Common myeloid progenitor, CD34-positive (primary cell): ENCODE data around the gene MYORG.

Source experiments
- CTCF ChIA-PET: fragments of 350-600 bp; sonication (Branson Sonifier 250); formaldehyde crosslinking; loops from one replicate; lab custom pipeline; 2021; ENCODE audit warnings: antibody characterized with exemption; lab: Charles Lee
- POLR2A ChIA-PET: fragments of 350-600 bp; sonication (Branson Sonifier 250); formaldehyde crosslinking; loops from one replicate; lab custom pipeline; 2021; ENCODE audit warnings: antibody characterized with exemption; lab: Charles Lee
- DNase-seq, 3 donors: peaks; one replicate each; pipeline versions ENCODE4 v3.0.0 to v3.0.0-alpha.2; 2013
- H3K27ac ChIP-seq, 2 experiments: 1 replicate in 1 of 2; 2 replicates in 1 of 2; pipeline ENCODE4 v1.7.0; 2013; ENCODE audit warnings: inconsistent platforms in 2 of 2, low read length in 2 of 2, mild to moderate bottlenecking in 2 of 2, low read depth in 1 of 2, moderate library complexity in 1 of 2; ENCODE audit not compliant: severe bottlenecking in 2 of 2, insufficient read depth in 1 of 2, poor library complexity in 1 of 2
- H3K27me3 ChIP-seq, 5 experiments: replicated peaks in 2 of 5; 1 replicate in 3 of 5; 2 replicates in 2 of 5; pipeline versions ENCODE4 v1.6.1 to v1.7.0; 2013; ENCODE audit warnings: low read length in 4 of 5, mild to moderate bottlenecking in 2 of 5, moderate library complexity in 2 of 5, inconsistent platforms in 1 of 5; ENCODE audit not compliant: insufficient read depth in 5 of 5, control insufficient read depth in 4 of 5
- H3K36me3 ChIP-seq, 4 experiments: 1 replicate in 2 of 4; 2 replicates in 2 of 4; pipeline versions ENCODE4 v1.6.1 to v1.7.0; 2013; ENCODE audit warnings: low read length in 3 of 4, control low read depth in 1 of 4, mild to moderate bottlenecking in 1 of 4; ENCODE audit not compliant: control insufficient read depth in 4 of 4, insufficient read depth in 4 of 4
- H3K4me1 ChIP-seq, 4 experiments: 1 replicate in 3 of 4; 2 replicates in 1 of 4; pipeline versions ENCODE4 v1.6.1 to v1.7.1; 2013; ENCODE audit warnings: low read length in 3 of 4, mild to moderate bottlenecking in 3 of 4, control low read depth in 1 of 4, inconsistent platforms in 1 of 4, moderate library complexity in 1 of 4; ENCODE audit not compliant: control insufficient read depth in 4 of 4, insufficient read depth in 4 of 4; ENCODE audit errors: control extremely low read depth in 1 of 4
- H3K4me3 ChIP-seq, 7 experiments: 1 replicate in 4 of 7; 2 replicates in 3 of 7; pipeline versions ENCODE4 v1.5.1 to v1.7.0; 2013; ENCODE audit warnings: mild to moderate bottlenecking in 7 of 7, low read length in 6 of 7, moderate library complexity in 6 of 7, inconsistent platforms in 2 of 7, low read depth in 2 of 7, control low read depth in 1 of 7; ENCODE audit not compliant: insufficient read depth in 4 of 7, control insufficient read depth in 1 of 7; ENCODE audit errors: extremely low read depth in 1 of 7
- H3K9me3 ChIP-seq, 5 experiments: 1 replicate in 4 of 5; 2 replicates in 1 of 5; pipeline versions ENCODE4 v1.6.1 to v1.7.1; 2013; ENCODE audit warnings: low read length in 4 of 5, mild to moderate bottlenecking in 2 of 5, inconsistent platforms in 1 of 5, low read depth in 1 of 5, moderate library complexity in 1 of 5; ENCODE audit not compliant: control insufficient read depth in 4 of 5, insufficient read depth in 2 of 5; ENCODE audit errors: control extremely low read depth in 1 of 5
- WGBS: methylation state at CpG from one replicate; pipeline ENCODE4 v1.1.5; 2013; ENCODE audit not compliant: insufficient coverage; 5-methylcytosine and 5-hydroxymethylcytosine counted together

Gene MYORG

DNA sequence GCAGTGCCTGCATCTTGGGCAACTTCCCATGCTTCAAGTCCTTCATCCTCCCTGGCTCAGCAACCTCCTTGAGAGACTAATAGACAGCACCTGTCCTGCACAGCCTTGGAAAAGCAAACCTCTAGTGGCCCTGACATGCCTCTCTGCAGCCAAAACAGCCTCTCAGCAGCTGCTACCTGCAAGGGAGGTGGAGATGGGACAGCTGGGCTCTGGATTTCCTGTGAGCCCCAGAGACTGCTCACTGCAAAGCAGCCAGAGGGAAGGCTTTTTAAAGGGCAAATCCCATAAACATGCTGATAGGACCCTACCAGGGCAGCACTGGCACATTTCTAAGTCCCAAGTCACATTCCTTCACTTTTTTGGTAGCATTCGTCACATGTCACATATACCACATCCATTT is 31.5 kb upstream of the MYORG start:
- ChIA-PET CTCF (interaction anchor here (3.9 kb wide), 1 partner anchor 94 kb away, joined by 14 read pairs; no protein-coding TSS in a partner anchor), POLR2A (no interaction called here)
- no peak for DNase-seq
- Histone ChIP-seq H3K4me3 (no peak overlapping the region), H3K27ac (no peak overlapping the region), H3K27me3 (no peaks in the 10 kb centered on the region), H3K4me1 (peaks cover 0 to 2% (median 0%) of the 10 kb centered on the region in 4 experiments), H3K36me3 (peaks cover 0 to 8% (median 3%) of the 10 kb centered on the region in 4 experiments), H3K9me3 (no peaks in the 10 kb centered on the region)
- WGBS, result 92% methylated on average over 1 of the region's 1 CpG

DNA sequence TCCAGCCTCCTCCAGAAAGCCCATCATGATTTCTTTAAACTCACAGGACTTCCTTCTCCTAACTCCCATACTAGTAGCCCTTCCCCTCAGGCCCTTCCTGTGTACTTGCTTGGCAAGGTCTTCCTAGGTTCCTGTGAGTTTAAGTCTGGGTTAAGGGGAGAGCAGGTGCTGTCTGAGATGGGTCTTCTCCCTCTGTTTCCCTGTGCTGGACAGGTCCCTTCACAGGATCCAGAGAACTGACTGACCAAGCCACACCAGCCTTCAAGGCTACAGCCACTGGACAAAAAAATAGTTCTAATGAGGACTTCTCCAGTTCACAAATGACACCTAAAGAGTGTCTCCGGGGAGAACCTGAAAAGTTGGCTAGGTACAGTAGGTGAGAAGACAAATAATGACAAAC is 29.5 kb upstream of the MYORG start:
- no peak for DNase-seq
- Histone ChIP-seq H3K36me3 (peaks cover 0 to 14% (median 4%) of the 10 kb centered on the region in 4 experiments), H3K4me1 (peaks cover 0 to 2% (median 0%) of the 10 kb centered on the region in 4 experiments), H3K27ac (no peak overlapping the region), H3K9me3 (no peaks in the 10 kb centered on the region), H3K27me3 (no peaks in the 10 kb centered on the region), H3K4me3 (no peak overlapping the region)
- ChIA-PET POLR2A (no interaction called here), CTCF (interaction anchor here (3.1 to 3.2 kb wide), 2 partner anchors 10 to 95 kb away, joined by 23 to 24 read pairs; no protein-coding TSS in a partner anchor)
- 89% methylated on average over 1 of the region's 1 CpG for WGBS

DNA sequence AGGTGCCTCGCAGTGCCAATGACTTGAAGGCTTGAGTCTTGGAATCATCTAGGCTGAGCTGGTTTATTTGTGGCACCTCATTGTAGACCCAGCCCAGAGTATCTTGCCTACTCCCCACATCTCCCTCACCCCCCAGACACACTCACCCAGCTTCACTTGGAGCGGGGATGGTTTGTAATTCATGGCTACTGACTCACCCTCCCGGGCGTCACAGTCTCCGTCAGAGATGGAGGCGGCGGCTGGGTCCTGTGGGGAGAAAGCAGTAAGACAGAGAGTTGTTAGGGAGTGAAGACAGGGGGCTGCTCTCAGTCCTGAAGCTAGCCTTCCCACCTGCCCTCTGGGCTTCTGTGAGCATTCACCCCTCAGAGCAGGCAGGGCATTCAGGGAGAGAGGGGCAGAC is 29.0 kb upstream of the MYORG start:
- Histone ChIP-seq H3K9me3 (no peaks in the 10 kb centered on the region), H3K27ac (no peak overlapping the region), H3K4me3 (no peak overlapping the region), H3K27me3 (no peaks in the 10 kb centered on the region), H3K4me1 (peaks cover 0 to 2% (median 0%) of the 10 kb centered on the region in 4 experiments), H3K36me3 (peaks cover 0 to 14% (median 6%) of the 10 kb centered on the region in 4 experiments)
- ChIA-PET POLR2A (no interaction called here), CTCF (interaction anchor here (0.7 to 3.2 kb wide), 4 partner anchors 10 to 96 kb away, joined by 3 to 24 read pairs (median 14); no protein-coding TSS in a partner anchor)
- 96% methylated on average over 5 of the region's 7 CpGs for WGBS
- no peak for DNase-seq

DNA sequence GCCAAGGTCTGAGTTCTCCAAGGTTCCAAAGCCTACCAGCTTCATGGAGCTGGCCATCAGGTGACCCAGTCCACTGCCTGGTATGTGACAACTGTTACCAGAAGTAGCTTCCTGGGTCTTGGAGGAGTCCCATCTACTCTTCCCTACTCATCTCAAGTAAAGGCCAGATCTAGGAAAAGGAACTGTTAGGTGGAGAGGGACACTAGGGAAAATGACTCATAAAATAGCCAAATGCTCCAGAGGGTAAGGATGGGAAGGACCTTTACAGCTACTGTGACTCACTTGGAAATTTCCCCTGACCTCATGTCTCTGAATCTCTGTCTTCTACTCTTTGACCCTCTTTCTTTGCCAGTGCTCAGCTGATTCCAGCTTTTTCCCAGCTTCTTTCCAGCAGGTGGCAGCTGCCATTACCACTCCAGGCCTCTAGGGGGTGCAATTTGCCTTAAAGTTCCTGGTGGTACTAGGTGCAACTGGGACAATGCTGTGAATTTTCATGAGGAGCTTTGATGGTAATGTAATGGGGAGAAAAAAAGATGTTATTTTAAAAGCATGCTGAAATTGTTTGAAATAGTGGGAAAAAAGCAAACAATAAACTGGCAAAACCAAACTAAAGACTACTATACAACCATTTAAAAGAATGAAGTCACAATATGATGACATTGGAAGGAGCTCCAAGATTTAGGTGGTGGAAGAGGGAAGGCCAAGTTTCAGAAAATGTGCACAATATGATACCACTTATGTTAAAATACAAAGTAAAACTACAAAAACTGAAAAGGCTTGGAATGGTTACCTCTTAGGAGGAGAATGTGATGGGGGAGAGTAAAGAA is 27.1 kb upstream of the MYORG start:
- H3K36me3 ChIP-seq, result peaks cover 0 to 19% (median 6%) of the 10 kb centered on the region in 4 experiments
- no peaks in the 10 kb centered on the region for H3K9me3 ChIP-seq
- H3K27ac ChIP-seq, result no peak overlapping the region
- H3K4me3 ChIP-seq, result no peak overlapping the region
- DNase-seq, result peak; percentile 25 to 61 (median 46)
- no peaks in the 10 kb centered on the region for H3K27me3 ChIP-seq
- ChIA-PET CTCF (interaction anchor here (0.6 to 3.2 kb wide), 27 partner anchors 9 to 242 kb away, joined by 3 to 24 read pairs (median 4); partner anchors contain the start of gene MYORG), POLR2A (interaction anchor here (0.5 to 0.6 kb wide), 2 partner anchors 12 to 199 kb away, joined by 3 read pairs; no protein-coding TSS in a partner anchor)
- H3K4me1 ChIP-seq, result peaks cover 0 to 2% (median 0%) of the 10 kb centered on the region in 4 experiments

DNA sequence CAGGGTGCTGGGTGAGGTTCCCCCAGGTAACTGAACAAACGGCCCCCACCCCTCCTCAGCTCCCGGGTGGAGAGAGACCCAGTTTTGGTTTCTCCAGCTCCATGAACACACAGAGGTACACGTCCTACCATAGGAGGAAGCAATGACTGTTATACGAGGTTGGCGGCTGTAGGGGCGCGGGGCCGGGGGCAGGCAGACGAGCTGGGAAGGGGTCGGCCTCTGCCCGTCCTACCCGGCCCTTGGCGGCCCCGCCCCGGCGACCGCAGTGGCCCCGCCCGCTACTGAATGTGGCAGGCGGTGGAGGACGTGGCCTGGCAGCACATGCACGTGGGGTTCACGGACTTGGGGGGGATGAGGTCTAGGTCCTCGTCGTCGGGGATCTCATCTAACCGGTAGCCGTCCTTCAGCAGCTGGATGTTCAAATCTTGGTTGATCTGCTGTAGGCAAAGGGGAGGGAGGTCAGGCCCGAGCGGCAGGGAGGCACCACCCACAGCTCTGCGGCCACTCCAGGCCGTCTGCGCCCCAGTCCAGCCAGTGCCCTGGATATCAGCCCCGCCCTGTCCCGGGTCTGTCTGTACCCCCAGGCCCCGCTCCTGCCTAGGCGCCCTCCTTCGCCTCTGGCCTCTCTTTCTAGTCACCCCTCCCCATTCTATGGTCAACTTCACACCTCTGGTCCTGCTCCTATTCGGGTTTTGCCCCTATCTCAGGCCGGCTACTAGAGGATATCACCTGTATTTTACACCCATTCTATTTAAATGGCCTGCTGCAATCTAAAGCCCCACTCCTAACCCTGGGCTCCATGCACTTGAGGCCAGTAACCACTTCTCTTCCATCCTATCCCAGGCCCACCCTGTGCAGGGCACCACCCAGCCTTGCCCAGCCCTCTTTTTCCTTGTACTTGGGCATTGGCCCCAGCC is 24.2 kb upstream of the MYORG start:
- 97% methylated on average over 39 of the region's 40 CpGs for WGBS
- no peaks in the 10 kb centered on the region for H3K9me3 ChIP-seq
- H3K4me1 ChIP-seq, result peaks cover 0 to 5% (median 2%) of the 10 kb centered on the region in 4 experiments
- ChIA-PET POLR2A (no interaction called here), CTCF (interaction anchor here (1.0 kb wide), 1 partner anchor 190 kb away, joined by 3 read pairs; no protein-coding TSS in a partner anchor)
- no peak for DNase-seq
- H3K36me3 ChIP-seq, result peaks cover 0 to 19% (median 6%) of the 10 kb centered on the region in 4 experiments
- no peak overlapping the region for H3K4me3 ChIP-seq
- no peaks in the 10 kb centered on the region for H3K27me3 ChIP-seq
- no peak overlapping the region for H3K27ac ChIP-seq

DNA sequence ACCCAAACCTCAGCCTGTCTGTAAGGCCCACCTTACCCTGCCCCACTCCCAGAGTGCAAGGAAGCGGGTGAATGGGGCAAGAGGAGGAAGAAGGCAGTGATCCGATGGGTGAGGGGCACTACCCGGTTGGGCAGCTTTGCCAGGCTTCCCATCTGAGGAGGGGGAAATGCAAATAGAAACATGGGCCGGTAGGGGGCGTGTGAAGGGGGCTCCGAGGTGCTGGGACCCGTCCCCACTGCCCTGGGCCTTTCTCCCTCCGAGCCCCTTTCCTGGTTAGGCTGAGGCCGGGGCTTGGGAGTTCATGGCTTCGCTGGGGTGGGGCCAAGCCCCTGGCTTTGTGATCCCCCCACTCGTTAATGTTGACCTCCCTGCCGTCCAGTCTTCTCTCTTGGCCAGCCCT is 23.6 kb upstream of the MYORG start:
- H3K27me3 ChIP-seq, result no peaks in the 10 kb centered on the region
- ChIA-PET CTCF (interaction anchor here (1.0 kb wide), 1 partner anchor 191 kb away, joined by 3 read pairs; no protein-coding TSS in a partner anchor), POLR2A (no interaction called here)
- 89% methylated on average over 10 of the region's 12 CpGs for WGBS
- no peaks in the 10 kb centered on the region for H3K9me3 ChIP-seq
- H3K27ac ChIP-seq, result no peak overlapping the region
- DNase-seq, result no peak
- H3K4me1 ChIP-seq, result peaks cover 0 to 5% (median 2%) of the 10 kb centered on the region in 4 experiments
- peaks cover 0 to 19% (median 3%) of the 10 kb centered on the region in 4 experiments for H3K36me3 ChIP-seq
- no peak overlapping the region for H3K4me3 ChIP-seq
